ENCODE results near the gene NMNAT2. TPM values are rescaled to one million over a fixed set of nuclear protein-coding genes. Genes with fewer than 3 reads are reported as not detected.

The NMNAT2 gene
- polyA plus RNA-seq, 1 donor from 2014 or later: 43.8 TPM

GRCh38 chr1:183319051-183319450 lies 99.1 kb downstream of the NMNAT2 start:
- TF ChIP-seq SMC3 (conservative IDR thresholded peaks at IDR 0.05; ENCODE audit: poor library complexity) (no peak), EP300 (conservative IDR thresholded peaks at IDR 0.05; ENCODE audit: poor library complexity, severe bottlenecking) (no peak), POLR2AphosphoS5 (IDR thresholded peaks at IDR 0.05) (no peak), EZH2 (IDR thresholded peaks at IDR 0.05; ENCODE audit: borderline replicate concordance, insufficient read depth, low read length, poor library complexity, severe bottlenecking) (no peak)
- Histone ChIP-seq H3K4me3 (ENCODE audit: low read length) (no peak overlapping the region), H3K36me3 (ENCODE audit: insufficient read depth, low read length) (no peaks in the 10 kb centered on the region), H3K9ac (ENCODE audit: low read length) (no peak overlapping the region), H2AFZ (ENCODE audit: low read depth, low read length) (no peak overlapping the region), H3K27ac (ENCODE audit: low read length) (no peak overlapping the region), H4K20me1 (ENCODE audit: insufficient read depth) (no peaks in the 10 kb centered on the region), H3K27me3 (ENCODE audit: insufficient read depth, low read depth, low read length) (no peaks in the 10 kb centered on the region), H3K9me3 (ENCODE audit: low read length) (no peaks in the 10 kb centered on the region), H3K4me2 (ENCODE audit: low read length) (no peak overlapping the region), H3F3A (ENCODE audit: insufficient read depth, low read length, poor library complexity, severe bottlenecking) (no peaks in the 10 kb centered on the region), H3K9me2 (ENCODE audit: insufficient read depth, low read length) (no peaks in the 10 kb centered on the region), H3K79me2 (replicated peaks; ENCODE audit: insufficient read depth, low read length) (no peaks in the 10 kb centered on the region)

- Histone ChIP-seq H3F3A (ENCODE audit: insufficient read depth, low read length, poor library complexity, severe bottlenecking) (no peaks in the 10 kb centered on the region), H3K27me3 (ENCODE audit: insufficient read depth, low read depth, low read length) (no peaks in the 10 kb centered on the region), H3K4me3 (ENCODE audit: low read length) (no peak overlapping the region), H3K9me2 (ENCODE audit: insufficient read depth, low read length) (no peaks in the 10 kb centered on the region), H3K36me3 (ENCODE audit: insufficient read depth, low read length) (no peaks in the 10 kb centered on the region), H3K27ac (ENCODE audit: low read length) (no peak overlapping the region), H3K9me3 (ENCODE audit: low read length) (no peaks in the 10 kb centered on the region), H4K20me1 (ENCODE audit: insufficient read depth) (no peaks in the 10 kb centered on the region), H2AFZ (ENCODE audit: low read depth, low read length) (no peak overlapping the region), H3K79me2 (replicated peaks; ENCODE audit: insufficient read depth, low read length) (no peaks in the 10 kb centered on the region), H3K4me2 (ENCODE audit: low read length) (no peak overlapping the region), H3K9ac (ENCODE audit: low read length) (no peak overlapping the region)
- TF ChIP-seq SMC3 (conservative IDR thresholded peaks at IDR 0.05; ENCODE audit: poor library complexity) (no peak), RAD21 (conservative IDR thresholded peaks at IDR 0.05) (no peak), REST (IDR thresholded peaks at IDR 0.05; ENCODE audit: borderline replicate concordance) (no peak), POLR2AphosphoS5 (IDR thresholded peaks at IDR 0.05) (no peak), MXI1 (conservative IDR thresholded peaks at IDR 0.05; ENCODE audit: poor library complexity, severe bottlenecking) (no peak), TAF1 (IDR thresholded peaks at IDR 0.05; ENCODE audit: low read depth) (no peak)
Measured at GRCh38 chr1:183318433-183318832, 99.7 kb downstream of the NMNAT2 start.

GRCh38 chr1:183315991-183316758 lies 102.0 kb downstream of the NMNAT2 start:
- Histone ChIP-seq H3K36me3 (ENCODE audit: insufficient read depth, low read length) (no peaks in the 10 kb centered on the region), H3K79me2 (replicated peaks; ENCODE audit: insufficient read depth, low read length) (no peaks in the 10 kb centered on the region), H3K9me3 (ENCODE audit: low read length) (no peaks in the 10 kb centered on the region), H3F3A (ENCODE audit: insufficient read depth, low read length, poor library complexity, severe bottlenecking) (no peaks in the 10 kb centered on the region), H4K20me1 (ENCODE audit: insufficient read depth) (no peaks in the 10 kb centered on the region), H3K27me3 (ENCODE audit: insufficient read depth, low read depth, low read length) (no peaks in the 10 kb centered on the region), H3K9me2 (ENCODE audit: insufficient read depth, low read length) (no peaks in the 10 kb centered on the region), H3K9ac (ENCODE audit: low read length) (no peak overlapping the region), H3K27ac (ENCODE audit: low read length) (no peak overlapping the region), H3K4me2 (ENCODE audit: low read length) (no peak overlapping the region), H3K4me3 (ENCODE audit: low read length) (no peak overlapping the region), H2AFZ (ENCODE audit: low read depth, low read length) (no peak overlapping the region)
- TF ChIP-seq TAF1 (IDR thresholded peaks at IDR 0.05; ENCODE audit: low read depth) (no peak), EZH2 (IDR thresholded peaks at IDR 0.05; ENCODE audit: borderline replicate concordance, insufficient read depth, low read length, poor library complexity, severe bottlenecking) (no peak), SMC3 (conservative IDR thresholded peaks at IDR 0.05; ENCODE audit: poor library complexity) (no peak), CTCF (IDR thresholded peaks at IDR 0.05; ENCODE audit: poor library complexity, severe bottlenecking) (no peak), EP300 (conservative IDR thresholded peaks at IDR 0.05; ENCODE audit: poor library complexity, severe bottlenecking) (no peak), REST (IDR thresholded peaks at IDR 0.05; ENCODE audit: borderline replicate concordance) (no peak), POLR2AphosphoS5 (IDR thresholded peaks at IDR 0.05) (no peak), MXI1 (conservative IDR thresholded peaks at IDR 0.05; ENCODE audit: poor library complexity, severe bottlenecking) (no peak), RAD21 (conservative IDR thresholded peaks at IDR 0.05) (no peak)
